Stomach (tissue), 4 donors: ENCODE measurements around the gene PRKAB1.

ENCODE experiments used
- CTCF ChIP-seq, 7 experiments: fragments of 450-650 bp in 4 of 7; fragments of 200-600 bp in 3 of 7; sonication (generic) in 3 of 7; IDR thresholded peaks; one replicate each; pipeline ENCODE4 v1.5.1; 2016 to 2019; ENCODE audit warnings: antibody characterized with exemption in 7 of 7, control low read depth in 2 of 7, mild to moderate bottlenecking in 1 of 7
- POLR2A ChIP-seq, 4 donors: fragments of 450-650 bp; IDR thresholded peaks; one replicate each; pipeline ENCODE4 v1.6.1; 2016; ENCODE audit warnings: antibody characterized with exemption in 4 of 4, control low read depth in 2 of 4, mild to moderate bottlenecking in 1 of 4, moderate library complexity in 1 of 4
- POLR2AphosphoS5 ChIP-seq, 3 donors: sonication (generic); formaldehyde crosslinking; IDR thresholded peaks; one replicate each; pipeline ENCODE4 v1.6.1; 2016; ENCODE audit warnings: antibody characterized with exemption in 3 of 3

DNA sequence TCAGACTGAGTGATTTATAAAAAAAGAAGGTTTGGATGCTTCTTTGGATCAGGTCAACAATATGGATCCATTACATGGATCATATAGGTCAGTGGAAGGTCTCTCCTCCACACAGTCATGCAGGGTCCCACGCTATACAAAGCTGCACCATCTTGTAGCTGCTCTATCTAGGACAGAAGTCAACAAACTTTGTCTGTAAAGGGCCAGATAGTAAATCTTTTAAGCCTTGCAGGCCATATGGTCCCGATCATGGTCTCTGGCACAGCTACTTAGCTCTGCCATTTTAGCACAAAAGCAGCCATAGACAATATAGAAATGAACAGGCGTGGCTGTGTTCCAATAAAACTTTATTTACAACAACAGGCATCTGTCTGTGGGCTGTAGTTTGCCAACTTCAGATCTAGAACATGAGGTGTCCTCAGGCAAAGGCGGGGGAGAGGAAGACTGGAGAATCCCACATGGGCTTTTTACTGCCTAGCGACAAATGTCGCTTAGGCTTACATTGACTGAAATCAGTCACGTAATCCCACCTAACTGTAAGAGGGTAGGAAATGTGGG lies 37.6 kb upstream of the PRKAB1 start:
- TF ChIP-seq CTCF (IDR thresholded peaks at IDR 0.05) (no peak), POLR2AphosphoS5 (IDR thresholded peaks at IDR 0.05) (no peak), POLR2A (IDR thresholded peaks at IDR 0.05) (no peak)
